HG02571 (cell line): ENCODE results near the gene ETNK2.

ENCODE experiments used
- ATAC-seq: cut with Tn5 transposase; IDR thresholded peaks from one replicate; pipeline ENCODE4 v1.9.1; 2021; ENCODE audit warnings: mild to moderate bottlenecking, moderate library complexity; ENCODE audit not compliant: unreplicated experiment

ETNK2 gene

GRCh38 chr1:204083491-204083890 lies 68.4 kb downstream of the ETNK2 start:
- ATAC-seq: no peak

GRCh38 chr1:204081791-204082513 lies 69.9 kb downstream of the ETNK2 start:
- ATAC-seq: no peak

GRCh38 chr1:204081164-204081790 lies 70.6 kb downstream of the ETNK2 start:
- ATAC-seq: no peak
